OCI-LY1 (cell line): Measurements from ENCODE around the gene CPSF3.

Source experiments
- H2AFZ ChIP-seq: fragments of 200-600 bp; sonication (generic), shearing (Covaris generic); 2 replicates; pipeline ENCODE4 v1.6.0; 2014; ENCODE audit warnings: antibody characterized with exemption, mild to moderate bottlenecking, low read length
- H3F3A ChIP-seq: fragments of 200-600 bp; sonication (generic), shearing (Covaris generic); 2 replicates; pipeline ENCODE4 v1.6.0; 2014; ENCODE audit warnings: mild to moderate bottlenecking, antibody characterized with exemption, low read length, moderate library complexity; ENCODE audit not compliant: insufficient read depth
- H3K27ac ChIP-seq: fragments of 200-600 bp; sonication (generic); 2 replicates; pipeline ENCODE4 v1.5.1; 2014; ENCODE audit warnings: low read length, mixed run types, mild to moderate bottlenecking, low read depth; ENCODE audit not compliant: poor library complexity, severe bottlenecking
- H3K27me3 ChIP-seq: fragments of 200-600 bp; sonication (generic); 2 replicates; pipeline ENCODE4 v1.6.0; 2014; ENCODE audit warnings: antibody characterized with exemption, mild to moderate bottlenecking, low read length, moderate library complexity; ENCODE audit not compliant: insufficient read depth
- H3K36me3 ChIP-seq: fragments of 200-600 bp; sonication (generic); 2 replicates; pipeline ENCODE4 v1.6.1; 2014; ENCODE audit warnings: mild to moderate bottlenecking, antibody characterized with exemption, low read length, moderate library complexity, mixed read lengths; ENCODE audit not compliant: insufficient read depth
- H3K4me1 ChIP-seq: fragments of 200-600 bp; sonication (generic); 2 replicates; pipeline ENCODE4 v1.5.1; 2014; ENCODE audit warnings: mild to moderate bottlenecking, low read length, moderate library complexity; ENCODE audit not compliant: insufficient read depth, severe bottlenecking
- H3K4me2 ChIP-seq: fragments of 200-600 bp; sonication (generic), shearing (Covaris generic); 2 replicates; pipeline ENCODE4 v1.6.1; 2014; ENCODE audit warnings: low read length
- H3K4me3 ChIP-seq: fragments of 200-600 bp; sonication (generic); 2 replicates; pipeline ENCODE4 v1.5.1; 2014; ENCODE audit warnings: low read length, low read depth, mild to moderate bottlenecking, mixed read lengths; ENCODE audit not compliant: poor library complexity, severe bottlenecking
- H3K79me2 ChIP-seq: fragments of 200-600 bp; shearing (Covaris generic); 2 replicates; pipeline ENCODE4 v1.6.1; 2016; ENCODE audit warnings: mixed run types, low read length, mixed read lengths; ENCODE audit not compliant: insufficient read depth
- H3K9ac ChIP-seq: fragments of 200-600 bp; sonication (generic), shearing (Covaris generic); 2 replicates; pipeline ENCODE4 v1.6.1; 2014; ENCODE audit warnings: mild to moderate bottlenecking, low read length, mixed read lengths
- H3K9me2 ChIP-seq: fragments of 200-600 bp; sonication (generic), shearing (Covaris generic); 2 replicates; pipeline ENCODE4 v1.6.1; 2014; ENCODE audit warnings: low read depth, mild to moderate bottlenecking, low read length, mixed read lengths
- H3K9me3 ChIP-seq: fragments of 200-600 bp; shearing (Covaris generic); 2 replicates; pipeline ENCODE4 v1.6.1; 2014; ENCODE audit warnings: low read length, mixed read lengths
- H4K20me1 ChIP-seq: fragments of 200-600 bp; sonication (generic), shearing (Covaris generic); 2 replicates; pipeline ENCODE4 v1.6.0; 2016; ENCODE audit warnings: mild to moderate bottlenecking, low read length; ENCODE audit not compliant: insufficient read depth
- EZH2 ChIP-seq: fragments of 200-600 bp; sonication (generic), shearing (Covaris generic); IDR thresholded peaks from 2 replicates; pipeline ENCODE4 v1.8.0; 2017; ENCODE audit warnings: borderline replicate concordance, mixed run types, mild to moderate bottlenecking, antibody characterized with exemption, low read length, moderate library complexity, mixed read lengths
- TF ChIP-seq, protein P1 (sequence below): fragments of 200-600 bp; sonication (generic), shearing (Covaris generic); IDR thresholded peaks from 2 replicates; pipeline ENCODE4 v1.5.1; 2017; ENCODE audit warnings: mild to moderate bottlenecking, antibody characterized with exemption, low read length, moderate library complexity, mixed read lengths

Gene CPSF3

GRCh38 chr2:9401646-9402371 is 21.6 kb upstream of the CPSF3 start:
- TF ChIP-seq, protein P1, sequence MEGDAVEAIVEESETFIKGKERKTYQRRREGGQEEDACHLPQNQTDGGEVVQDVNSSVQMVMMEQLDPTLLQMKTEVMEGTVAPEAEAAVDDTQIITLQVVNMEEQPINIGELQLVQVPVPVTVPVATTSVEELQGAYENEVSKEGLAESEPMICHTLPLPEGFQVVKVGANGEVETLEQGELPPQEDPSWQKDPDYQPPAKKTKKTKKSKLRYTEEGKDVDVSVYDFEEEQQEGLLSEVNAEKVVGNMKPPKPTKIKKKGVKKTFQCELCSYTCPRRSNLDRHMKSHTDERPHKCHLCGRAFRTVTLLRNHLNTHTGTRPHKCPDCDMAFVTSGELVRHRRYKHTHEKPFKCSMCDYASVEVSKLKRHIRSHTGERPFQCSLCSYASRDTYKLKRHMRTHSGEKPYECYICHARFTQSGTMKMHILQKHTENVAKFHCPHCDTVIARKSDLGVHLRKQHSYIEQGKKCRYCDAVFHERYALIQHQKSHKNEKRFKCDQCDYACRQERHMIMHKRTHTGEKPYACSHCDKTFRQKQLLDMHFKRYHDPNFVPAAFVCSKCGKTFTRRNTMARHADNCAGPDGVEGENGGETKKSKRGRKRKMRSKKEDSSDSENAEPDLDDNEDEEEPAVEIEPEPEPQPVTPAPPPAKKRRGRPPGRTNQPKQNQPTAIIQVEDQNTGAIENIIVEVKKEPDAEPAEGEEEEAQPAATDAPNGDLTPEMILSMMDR, result peak; percentile 43
- TF ChIP-seq EZH2, result no peak
- Histone ChIP-seq H2AFZ (no peak overlapping the region), H3K36me3 (peaks cover 6% of the 10 kb centered on the region; the same call in 1 of the 2 replicates)

GRCh38 chr2:9403924-9404323 is 19.5 kb upstream of the CPSF3 start:
- no peak overlapping the region for H3K27ac ChIP-seq
- peaks cover 24% of the 10 kb centered on the region; the same call in 1 of the 2 replicates for H3K36me3 ChIP-seq

More at GRCh38 chr2:9401646-9402371, 21.6 kb upstream of the CPSF3 start:
- no peaks in the 10 kb centered on the region for H3K4me1 ChIP-seq
- no peaks in the 10 kb centered on the region for H3K79me2 ChIP-seq
- H3F3A ChIP-seq, result no peaks in the 10 kb centered on the region
- no peak overlapping the region for H3K27ac ChIP-seq
- H3K4me2 ChIP-seq, result no peak overlapping the region
- H3K27me3 ChIP-seq, result no peaks in the 10 kb centered on the region
- H3K4me3 ChIP-seq, result no peak overlapping the region
- no peaks in the 10 kb centered on the region for H4K20me1 ChIP-seq
- no peaks in the 10 kb centered on the region for H3K9me2 ChIP-seq
- H3K9ac ChIP-seq, result no peak overlapping the region
- no peaks in the 10 kb centered on the region for H3K9me3 ChIP-seq

GRCh38 chr2:9404451-9404850 is 19.0 kb upstream of the CPSF3 start:
- Histone ChIP-seq H3K4me1 (no peaks in the 10 kb centered on the region), H2AFZ (no peak overlapping the region), H3K27ac (no peak overlapping the region), H3K4me2 (no peak overlapping the region), H3K9me2 (no peaks in the 10 kb centered on the region), H3K9me3 (no peaks in the 10 kb centered on the region), H3F3A (no peaks in the 10 kb centered on the region), H3K36me3 (peaks cover 29% of the 10 kb centered on the region; the same call in 1 of the 2 replicates), H4K20me1 (no peaks in the 10 kb centered on the region), H3K4me3 (no peak overlapping the region), H3K27me3 (no peaks in the 10 kb centered on the region), H3K79me2 (no peaks in the 10 kb centered on the region), H3K9ac (no peak overlapping the region)
- no peak for TF ChIP-seq EZH2
- TF ChIP-seq, protein P1, result no peak

More at GRCh38 chr2:9403924-9404323, 19.5 kb upstream of the CPSF3 start:
- H3K4me3 ChIP-seq, result no peak overlapping the region
- no peaks in the 10 kb centered on the region for H3F3A ChIP-seq
- no peaks in the 10 kb centered on the region for H4K20me1 ChIP-seq
- H3K4me1 ChIP-seq, result no peaks in the 10 kb centered on the region
- no peaks in the 10 kb centered on the region for H3K27me3 ChIP-seq
- H3K9me2 ChIP-seq, result no peaks in the 10 kb centered on the region
- no peaks in the 10 kb centered on the region for H3K9me3 ChIP-seq
- H2AFZ ChIP-seq, result no peak overlapping the region
- H3K79me2 ChIP-seq, result no peaks in the 10 kb centered on the region
- TF ChIP-seq, protein P1, result no peak
- no peak for TF ChIP-seq EZH2
- no peak overlapping the region for H3K4me2 ChIP-seq
- H3K9ac ChIP-seq, result no peak overlapping the region
